Measurements from ENCODE around the gene ATP6V0A1. TPM values are rescaled to one million over a fixed set of nuclear protein-coding genes. Genes with fewer than 3 reads are reported as not detected.
A peak's percentile ranks its signal among the peaks of the same experiment; 100 is the strongest.

ATP6V0A1 gene
- total and polyA plus RNA-seq, 3 donors from 2014 or later, result 89.9 to 143 (median 131) TPM

- TF ChIP-seq POLR2A (IDR thresholded peaks at IDR 0.05), result no peak
- 92 to 95% methylated on average over 4 of the region's 4 CpGs for WGBS, 2 donors
- Histone ChIP-seq H3K4me3 (no peak overlapping the region), H3K36me3 (ENCODE audit: low read depth, missing control alignments) (no peaks in the 10 kb centered on the region), H3K27me3 (no peaks in the 10 kb centered on the region), H3K4me1 (peaks cover 21% of the 10 kb centered on the region), H3K27ac (peak overlapping the region in 1 of 2 donors; percentile 29), H3K9me3 (no peaks in the 10 kb centered on the region)
- DNase-seq, result no peak
- intact Hi-C loops (cut with DNase I; ENCODE audit: low total_unique reads), result no loop called here
These were observed 49.0 kb downstream of the ATP6V0A1 start for GRCh38 chr17:42507671-42508070.

GRCh38 chr17:42508426-42509165 is 49.9 kb downstream of the ATP6V0A1 start:
- Histone ChIP-seq H3K27ac (no peak overlapping the region), H3K27me3 (no peaks in the 10 kb centered on the region), H3K4me3 (no peak overlapping the region), H3K36me3 (ENCODE audit: low read depth, missing control alignments) (no peaks in the 10 kb centered on the region), H3K4me1 (peaks cover 25% of the 10 kb centered on the region), H3K9me3 (no peaks in the 10 kb centered on the region)
- intact Hi-C loops (cut with DNase I; ENCODE audit: low total_unique reads), result no loop called here
- no peak for TF ChIP-seq CTCF (IDR thresholded peaks at IDR 0.05)
- no peak for TF ChIP-seq POLR2A (IDR thresholded peaks at IDR 0.05)
- 78 to 81% methylated on average over 12 of the region's 12 CpGs for WGBS, 2 donors
- no peak for DNase-seq

- no peak for DNase-seq
- no peaks in the 10 kb centered on the region for H3K27me3 ChIP-seq
- 85 to 90% methylated on average over 5 of the region's 5 CpGs for WGBS, 2 donors
- TF ChIP-seq POLR2A (IDR thresholded peaks at IDR 0.05) (no peak), CTCF (IDR thresholded peaks at IDR 0.05) (no peak)
- peaks cover 33% of the 10 kb centered on the region for H3K4me1 ChIP-seq
- intact Hi-C loops (cut with DNase I; ENCODE audit: low total_unique reads), result no loop called here
- no peaks in the 10 kb centered on the region for H3K9me3 ChIP-seq
- no peak overlapping the region for H3K4me3 ChIP-seq
- no peak overlapping the region for H3K27ac ChIP-seq
- H3K36me3 ChIP-seq (ENCODE audit: low read depth, missing control alignments), result no peaks in the 10 kb centered on the region
These were observed 50.7 kb downstream of the ATP6V0A1 start for GRCh38 chr17:42509409-42509808.

- no peaks in the 10 kb centered on the region for H3K27me3 ChIP-seq
- no peak overlapping the region for H3K4me3 ChIP-seq
- H3K9me3 ChIP-seq, result no peaks in the 10 kb centered on the region
- intact Hi-C loops (cut with DNase I; ENCODE audit: low total_unique reads), result no loop called here
- peaks cover 38% of the 10 kb centered on the region for H3K4me1 ChIP-seq
- WGBS, 2 donors, result 82% methylated on average over 2 of the region's 2 CpGs; no CpG with 5 or more reads in 1 of the 2 donors
- no peak for DNase-seq
- H3K27ac ChIP-seq, result no peak overlapping the region
- H3K36me3 ChIP-seq (ENCODE audit: low read depth, missing control alignments), result no peaks in the 10 kb centered on the region
- TF ChIP-seq CTCF (IDR thresholded peaks at IDR 0.05) (no peak), POLR2A (IDR thresholded peaks at IDR 0.05) (no peak)
These were observed 51.2 kb downstream of the ATP6V0A1 start for GRCh38 chr17:42509841-42510240.

- no peaks in the 10 kb centered on the region for H3K9me3 ChIP-seq
- H3K36me3 ChIP-seq (ENCODE audit: low read depth, missing control alignments), result no peaks in the 10 kb centered on the region
- H3K4me3 ChIP-seq, result no peak overlapping the region
- DNase-seq, result no peak
- TF ChIP-seq POLR2A (IDR thresholded peaks at IDR 0.05) (no peak), CTCF (IDR thresholded peaks at IDR 0.05) (no peak)
- H3K27me3 ChIP-seq, result no peaks in the 10 kb centered on the region
- H3K4me1 ChIP-seq, result peaks cover 49% of the 10 kb centered on the region
- peak overlapping the region; percentile 76 to 93 for H3K27ac ChIP-seq
- 67 to 77% methylated on average over 9 of the region's 9 CpGs for WGBS, 2 donors
- intact Hi-C loops (cut with DNase I; ENCODE audit: low total_unique reads), result no loop called here
These were observed 53.6 kb downstream of the ATP6V0A1 start for GRCh38 chr17:42512246-42512645.

Measured in testis (tissue), 3 donors.